Chondrocyte (in vitro differentiated cells): Measurements from ENCODE around the gene BPIFB1. TPM values are rescaled to one million over a fixed set of nuclear protein-coding genes. Genes with fewer than 3 reads are reported as not detected.

Experiments used
- DNase-seq: peaks from one replicate; pipeline ENCODE4 v3.0.0; 2021; ENCODE audit warnings: mixed read lengths, low spot score
- H3K27ac Mint-ChIP-seq: one replicate; pipeline ENCODE4 v1.8.0; 2021; ENCODE audit warnings: mild to moderate bottlenecking, moderate library complexity, mixed read lengths; ENCODE audit not compliant: unreplicated experiment
- H3K27me3 Mint-ChIP-seq: 2 replicates; pipeline ENCODE4 v1.8.0; 2021; ENCODE audit warnings: low read depth, mixed read lengths
- H3K36me3 Mint-ChIP-seq: 2 replicates; pipeline ENCODE4 v1.8.0; 2021; ENCODE audit warnings: low read depth, mixed read lengths
- H3K4me1 Mint-ChIP-seq: 2 replicates; pipeline ENCODE4 v1.8.0; 2021; ENCODE audit warnings: low read depth, mild to moderate bottlenecking, mixed read lengths
- H3K4me3 Mint-ChIP-seq: one replicate; pipeline ENCODE4 v1.8.0; 2021; ENCODE audit warnings: mild to moderate bottlenecking, moderate library complexity, mixed read lengths; ENCODE audit not compliant: unreplicated experiment
- H3K9me3 Mint-ChIP-seq: 2 replicates; pipeline ENCODE4 v1.8.0; 2021; ENCODE audit warnings: low read depth, mixed read lengths
- total RNA-seq: library from RNA; stranded (reverse); gene quantifications from 3 replicates; pipeline ENCODE4 v1.2.1, GENCODE V29; 2021
- TF ChIP-seq, protein P1 (sequence below): fragments of 200-600 bp; sonication (generic); IDR thresholded peaks from 2 replicates; pipeline ENCODE4 v1.5.0; 2021; ENCODE audit warnings: antibody characterized with exemption, mild to moderate bottlenecking, moderate library complexity

Gene BPIFB1
- total RNA-seq, 1 donor from 2014 or later, result not detected

GRCh38 chr20:33284937-33285336, 1.9 kb downstream of the BPIFB1 start:
- Mint-ChIP-seq H3K4me1 (no peaks in the 10 kb centered on the region), H3K36me3 (no peaks in the 10 kb centered on the region), H3K27ac (no peak overlapping the region), H3K4me3 (no peak overlapping the region), H3K9me3 (no peaks in the 10 kb centered on the region), H3K27me3 (peaks cover 72% of the 10 kb centered on the region)
- DNase-seq, result no peak
- TF ChIP-seq, protein P1, sequence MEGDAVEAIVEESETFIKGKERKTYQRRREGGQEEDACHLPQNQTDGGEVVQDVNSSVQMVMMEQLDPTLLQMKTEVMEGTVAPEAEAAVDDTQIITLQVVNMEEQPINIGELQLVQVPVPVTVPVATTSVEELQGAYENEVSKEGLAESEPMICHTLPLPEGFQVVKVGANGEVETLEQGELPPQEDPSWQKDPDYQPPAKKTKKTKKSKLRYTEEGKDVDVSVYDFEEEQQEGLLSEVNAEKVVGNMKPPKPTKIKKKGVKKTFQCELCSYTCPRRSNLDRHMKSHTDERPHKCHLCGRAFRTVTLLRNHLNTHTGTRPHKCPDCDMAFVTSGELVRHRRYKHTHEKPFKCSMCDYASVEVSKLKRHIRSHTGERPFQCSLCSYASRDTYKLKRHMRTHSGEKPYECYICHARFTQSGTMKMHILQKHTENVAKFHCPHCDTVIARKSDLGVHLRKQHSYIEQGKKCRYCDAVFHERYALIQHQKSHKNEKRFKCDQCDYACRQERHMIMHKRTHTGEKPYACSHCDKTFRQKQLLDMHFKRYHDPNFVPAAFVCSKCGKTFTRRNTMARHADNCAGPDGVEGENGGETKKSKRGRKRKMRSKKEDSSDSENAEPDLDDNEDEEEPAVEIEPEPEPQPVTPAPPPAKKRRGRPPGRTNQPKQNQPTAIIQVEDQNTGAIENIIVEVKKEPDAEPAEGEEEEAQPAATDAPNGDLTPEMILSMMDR, result no peak

- H3K9me3 Mint-ChIP-seq, result no peaks in the 10 kb centered on the region
- no peak overlapping the region for H3K4me3 Mint-ChIP-seq
- H3K27me3 Mint-ChIP-seq, result peaks cover 74% of the 10 kb centered on the region
- TF ChIP-seq, protein P1, result no peak
- H3K36me3 Mint-ChIP-seq, result no peaks in the 10 kb centered on the region
- no peak overlapping the region for H3K27ac Mint-ChIP-seq
- no peaks in the 10 kb centered on the region for H3K4me1 Mint-ChIP-seq
- DNase-seq, result no peak
These were observed 3.0 kb downstream of the BPIFB1 start for GRCh38 chr20:33285861-33286495.

DNA sequence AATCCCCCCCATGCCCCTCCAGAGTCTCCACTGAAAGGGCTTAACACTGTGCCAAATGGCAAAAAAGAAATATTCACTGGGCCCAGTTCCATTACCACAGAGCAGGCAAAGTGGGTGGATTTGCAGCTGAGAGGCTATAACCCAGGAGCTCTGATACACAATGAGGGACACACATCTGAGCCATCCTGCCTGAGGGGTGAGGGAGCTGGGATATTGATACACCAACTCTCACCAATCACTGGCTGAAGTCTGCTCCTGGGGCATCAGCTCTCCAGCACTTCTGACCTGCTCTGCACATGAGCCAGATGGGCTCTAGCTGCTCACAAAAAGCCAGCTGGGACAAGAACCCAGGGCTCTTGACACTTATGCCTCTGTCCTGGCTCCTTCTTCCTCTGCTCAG, 4.9 kb downstream of the BPIFB1 start:
- no peak overlapping the region for H3K4me3 Mint-ChIP-seq
- TF ChIP-seq, protein P1, result no peak
- H3K9me3 Mint-ChIP-seq, result no peaks in the 10 kb centered on the region
- H3K27ac Mint-ChIP-seq, result no peak overlapping the region
- no peaks in the 10 kb centered on the region for H3K4me1 Mint-ChIP-seq
- H3K27me3 Mint-ChIP-seq, result peaks cover 80% of the 10 kb centered on the region
- DNase-seq, result no peak
- H3K36me3 Mint-ChIP-seq, result no peaks in the 10 kb centered on the region

DNA sequence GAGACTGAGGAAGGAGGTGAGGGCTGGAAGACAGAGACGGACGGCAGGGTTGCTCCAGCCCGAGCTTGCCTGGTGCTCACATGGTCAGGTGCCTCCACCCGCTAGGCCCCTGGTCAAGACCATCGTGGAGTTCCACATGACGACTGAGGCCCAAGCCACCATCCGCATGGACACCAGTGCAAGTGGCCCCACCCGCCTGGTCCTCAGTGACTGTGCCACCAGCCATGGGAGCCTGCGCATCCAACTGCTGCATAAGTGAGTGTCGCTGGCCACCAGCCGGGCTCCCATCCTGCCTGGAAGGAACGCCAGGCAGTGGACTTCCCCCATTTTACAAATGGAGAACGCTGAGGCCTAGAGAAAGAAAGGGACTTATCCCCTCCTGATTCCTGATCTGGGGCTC, 7.8 kb downstream of the BPIFB1 start:
- H3K4me3 Mint-ChIP-seq, result no peak overlapping the region
- H3K4me1 Mint-ChIP-seq, result no peaks in the 10 kb centered on the region
- H3K36me3 Mint-ChIP-seq, result no peaks in the 10 kb centered on the region
- no peak for DNase-seq
- H3K9me3 Mint-ChIP-seq, result no peaks in the 10 kb centered on the region
- peaks cover 72% of the 10 kb centered on the region for H3K27me3 Mint-ChIP-seq
- H3K27ac Mint-ChIP-seq, result no peak overlapping the region
- TF ChIP-seq, protein P1, result no peak

DNA sequence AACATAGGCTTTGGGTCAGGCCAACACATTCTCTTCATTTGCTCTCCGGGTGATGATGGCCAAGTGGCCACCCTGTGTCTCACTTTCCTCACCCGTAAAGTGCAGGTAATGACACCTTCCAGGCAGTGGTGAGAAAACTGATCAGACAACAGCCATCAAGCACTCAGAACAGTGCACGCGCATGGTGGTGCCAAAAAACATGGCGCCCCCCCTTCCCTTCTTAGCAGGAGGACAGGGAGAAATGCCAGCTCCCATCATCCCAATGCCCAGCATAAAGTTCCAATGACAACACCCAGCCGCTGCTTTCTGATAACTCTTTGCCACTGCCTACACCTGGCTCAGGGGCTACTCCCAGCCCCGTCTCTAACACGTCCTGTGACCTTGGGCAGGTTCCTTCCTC, 8.4 kb downstream of the BPIFB1 start:
- Mint-ChIP-seq H3K4me1 (no peaks in the 10 kb centered on the region), H3K27ac (no peak overlapping the region), H3K27me3 (peaks cover 71% of the 10 kb centered on the region), H3K9me3 (no peaks in the 10 kb centered on the region), H3K4me3 (no peak overlapping the region), H3K36me3 (no peaks in the 10 kb centered on the region)
- no peak for DNase-seq
- TF ChIP-seq, protein P1, result no peak
